Uterus (tissue), 2 donors: ENCODE results near the gene SYNJ2.

Experiments
- CTCF ChIP-seq, 4 experiments: fragments of 200-600 bp in 2 of 4; fragments of 450-650 bp in 2 of 4; sonication (generic) in 2 of 4; IDR thresholded peaks; one replicate each; pipeline ENCODE4 v1.5.1; 2016 to 2019; ENCODE audit warnings: antibody characterized with exemption in 4 of 4, mild to moderate bottlenecking in 2 of 4, moderate library complexity in 1 of 4
- POLR2A ChIP-seq, 2 donors: fragments of 450-650 bp; IDR thresholded peaks; one replicate each; pipeline ENCODE4 v1.6.1; 2016; ENCODE audit warnings: antibody characterized with exemption in 2 of 2, mild to moderate bottlenecking in 1 of 2, moderate library complexity in 1 of 2

GRCh38 chr6:158036261-158036660, 54.6 kb downstream of the SYNJ2 start:
- TF ChIP-seq CTCF (IDR thresholded peaks at IDR 0.05) (no peak), POLR2A (IDR thresholded peaks at IDR 0.05) (no peak)
